NCI-H146 treated with DMSO at 0.1 percent for 48 hours (cell line): ENCODE data around the gene APOM.
A peak's percentile ranks its signal among the peaks of the same experiment; 100 is the strongest.

Source experiments
- DNase-seq: peaks from one replicate; lab custom pipeline; 2025; ENCODE audit not compliant: unreplicated experiment; lab: John Stamatoyannopoulos, UW

The APOM gene

GRCh38 chr6:31677955-31678354 lies 22.3 kb downstream of the APOM start:
- DNase-seq, result no peak

DNA sequence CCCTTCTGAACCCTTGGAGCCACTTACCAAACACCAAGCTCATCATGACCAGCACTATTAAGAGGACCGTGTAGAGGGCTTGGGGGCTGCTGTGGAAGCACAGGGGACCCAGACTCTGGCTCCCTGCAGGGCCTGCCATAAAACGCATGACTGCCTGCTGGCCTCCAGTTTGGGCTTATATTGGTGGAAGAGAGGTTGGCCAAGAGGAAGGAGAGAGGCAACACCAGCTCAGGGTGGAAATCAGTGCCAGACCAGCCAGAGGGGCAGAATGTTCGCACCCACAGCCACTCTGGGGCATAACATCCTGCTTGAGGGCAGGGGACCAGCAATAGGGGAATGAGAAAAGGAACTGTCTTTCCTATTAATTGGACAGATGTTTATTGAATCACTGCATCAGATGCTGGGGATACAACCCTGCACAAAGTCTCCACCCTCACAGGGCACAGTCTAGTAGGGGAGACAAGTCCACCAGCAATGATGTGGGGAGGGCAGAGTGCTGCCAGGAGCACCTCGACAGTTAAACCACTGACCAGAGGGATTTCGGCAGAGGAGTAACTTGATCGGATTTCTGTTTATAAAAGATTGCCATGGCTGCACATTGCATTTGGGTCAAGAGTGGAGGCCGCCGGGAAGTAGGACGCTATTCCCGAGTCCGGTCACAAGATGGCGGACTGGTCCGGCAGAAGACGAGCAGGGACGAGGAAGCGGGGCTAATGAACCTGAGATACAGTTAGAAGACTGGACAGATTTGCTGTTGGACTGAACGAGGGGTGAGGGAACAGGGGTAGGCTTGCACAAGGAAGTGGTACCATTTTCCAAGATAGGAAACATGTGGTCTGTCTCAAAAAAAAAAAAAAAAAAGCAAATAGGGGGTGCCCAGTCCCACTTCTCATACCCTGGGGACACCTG lies 24.8 kb downstream of the APOM start, which contains the start of gene LY6G5C:
LY6G5C (minus strand) TSS at position 842 of the 909 bp plus-strand sequence; CDS start at position 148, 694 bp downstream.
- peak; percentile 81 for DNase-seq

DNA sequence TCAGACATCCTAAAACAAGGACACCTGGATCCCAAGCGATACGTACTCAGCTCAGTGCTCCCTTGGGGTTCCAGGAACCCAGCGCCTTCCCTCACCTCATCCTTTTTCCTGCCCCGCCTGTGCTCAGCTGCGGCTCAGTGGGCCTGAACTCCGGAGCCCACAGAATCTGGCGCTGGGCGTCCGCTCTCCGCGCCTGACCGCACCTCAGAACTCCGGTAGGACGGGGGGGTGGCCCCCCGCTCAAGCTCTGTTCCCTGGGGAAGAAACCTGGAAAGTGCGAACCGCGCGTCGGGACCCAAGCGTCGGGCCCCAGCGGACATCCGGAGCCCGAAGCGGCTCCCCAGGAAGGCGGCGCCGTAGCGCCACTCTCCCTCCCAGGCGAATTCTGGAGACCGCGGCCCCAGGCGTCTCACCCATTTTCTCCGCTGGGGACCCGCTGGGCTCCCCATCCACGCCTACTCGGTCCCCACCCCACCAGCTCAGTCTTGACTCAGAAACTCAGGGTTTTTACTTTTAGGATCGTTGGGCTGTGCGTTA lies 25.5 kb downstream of the APOM start:
- no peak for DNase-seq

GRCh38 chr6:31683591-31683990 lies 27.9 kb downstream of the APOM start:
- no peak for DNase-seq

- no peak for DNase-seq
Observed at GRCh38 chr6:31686483-31686882, 30.8 kb downstream of the APOM start.

- no peak for DNase-seq
Observed at GRCh38 chr6:31687321-31687720, 31.6 kb downstream of the APOM start.

DNA sequence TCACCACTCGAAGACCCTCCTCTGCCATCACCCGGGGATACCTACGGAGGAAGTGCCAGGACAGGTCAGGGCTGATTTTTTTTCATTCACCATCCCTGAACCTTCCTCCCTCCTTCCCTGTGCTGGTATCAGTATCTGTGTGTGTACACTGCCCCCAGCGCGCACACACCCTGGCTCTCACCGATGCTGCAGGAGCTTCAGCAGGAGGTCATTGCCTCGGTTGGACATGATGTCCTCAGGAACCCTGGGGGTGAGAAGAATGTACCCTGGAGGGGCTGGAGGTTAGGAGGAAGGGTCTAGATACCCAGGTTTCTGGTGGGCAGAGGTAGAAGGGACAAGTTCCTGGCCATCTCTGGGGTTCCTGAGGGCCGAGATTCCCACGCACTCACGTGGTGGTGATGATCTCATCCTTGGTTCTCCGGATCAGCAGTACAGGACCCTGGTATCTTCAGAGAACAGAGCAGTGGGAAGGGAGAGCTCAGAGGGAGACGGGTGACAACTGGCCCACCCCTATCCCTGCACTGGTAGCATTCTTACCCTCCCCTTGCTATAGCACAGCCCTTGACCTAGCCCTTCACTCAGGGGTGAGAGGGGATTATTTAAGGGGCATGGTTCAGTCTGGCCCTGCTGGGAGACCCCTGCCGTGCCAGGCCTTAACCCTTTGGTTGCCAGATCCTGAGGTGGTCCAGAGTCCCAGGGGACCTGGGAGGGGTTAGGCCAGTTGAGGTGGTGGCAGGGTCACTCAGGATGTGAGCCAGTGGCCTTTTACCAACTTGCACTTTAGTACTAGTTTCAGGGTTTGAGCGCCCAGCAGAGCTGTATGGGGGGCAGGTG lies 32.4 kb downstream of the APOM start:
- DNase-seq, result no peak

DNA sequence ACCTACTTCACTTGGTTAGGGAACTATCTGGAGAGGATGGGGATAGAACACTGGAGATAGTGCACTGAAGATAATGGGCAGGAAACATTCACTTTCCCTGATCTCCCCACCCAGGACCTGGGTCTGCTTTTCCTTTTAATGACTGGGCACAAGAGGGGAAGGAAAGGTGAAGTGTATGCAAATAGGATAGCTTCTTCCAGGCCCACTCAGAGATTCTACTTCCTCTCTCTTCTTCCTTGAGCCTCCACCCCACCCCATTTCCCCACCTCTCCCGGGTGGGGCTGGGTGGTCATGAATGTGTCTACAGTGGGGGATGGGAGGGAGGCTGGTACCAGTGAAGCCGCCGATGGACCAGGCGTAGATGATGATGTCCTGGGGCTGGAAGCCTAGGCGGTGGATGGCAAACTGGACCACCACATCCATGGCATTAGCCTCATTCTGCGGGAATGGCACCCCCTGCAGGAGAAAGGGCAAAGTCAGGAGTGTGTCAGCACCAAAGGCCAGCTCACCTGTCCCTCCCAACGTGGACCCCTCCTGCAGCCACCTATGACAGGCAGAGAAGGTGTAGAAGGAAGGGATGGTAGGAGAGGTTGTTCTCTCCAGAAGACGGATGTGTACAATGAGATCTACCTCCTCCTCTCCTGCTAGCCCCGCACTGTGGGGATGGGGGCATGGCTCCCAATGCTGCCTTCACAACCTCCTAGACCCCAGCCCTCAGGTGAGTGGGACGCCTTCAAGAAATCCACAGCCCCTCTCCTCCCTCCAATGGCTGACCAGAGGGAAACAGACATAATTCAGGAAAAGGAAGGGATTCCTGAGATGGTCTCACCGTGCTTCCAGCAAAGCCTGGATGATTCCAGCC lies 33.8 kb downstream of the APOM start:
- no peak for DNase-seq

DNA sequence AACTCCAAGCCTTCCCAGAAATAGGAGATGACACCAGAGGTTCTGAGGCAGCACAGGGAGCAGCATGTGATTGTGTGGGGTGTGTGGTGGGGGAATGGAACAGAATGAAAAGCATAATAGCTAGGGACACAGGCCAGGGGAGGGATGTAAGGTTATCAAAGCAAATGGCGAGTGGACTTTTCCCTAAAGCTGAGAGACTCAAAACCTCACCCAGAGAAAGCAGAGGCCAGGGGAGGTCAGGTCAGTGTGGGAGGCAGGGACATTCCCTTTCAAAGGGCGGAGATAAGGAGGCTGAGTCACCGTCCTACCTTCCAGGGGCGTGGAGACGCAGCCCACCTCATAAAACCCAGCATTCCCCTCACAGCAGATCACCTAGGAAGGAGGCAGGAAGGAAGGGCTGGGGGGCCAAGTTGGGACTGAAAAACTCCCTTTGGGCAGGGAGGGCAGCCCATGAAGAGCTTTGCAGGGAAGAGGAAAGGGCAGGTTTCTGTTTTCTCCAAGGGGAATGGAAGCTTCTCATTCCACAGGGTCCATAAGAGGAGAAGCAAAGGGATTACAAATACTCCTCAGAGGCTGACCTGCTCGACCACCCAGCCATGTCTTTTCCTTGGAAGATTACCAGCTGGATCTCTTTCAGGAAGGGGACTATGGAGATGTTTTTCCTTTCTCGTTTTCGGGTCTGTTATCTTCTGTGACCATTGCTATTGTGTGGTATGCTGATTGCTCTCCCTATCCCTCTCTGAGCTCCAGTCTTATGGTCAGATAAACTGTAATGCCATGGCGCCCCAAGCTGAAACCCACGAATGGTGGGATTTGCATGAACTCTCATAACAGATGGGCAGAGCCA lies 34.8 kb downstream of the APOM start:
- no peak for DNase-seq

- DNase-seq, result no peak
Observed at GRCh38 chr6:31691078-31691463, 35.4 kb downstream of the APOM start.

DNA sequence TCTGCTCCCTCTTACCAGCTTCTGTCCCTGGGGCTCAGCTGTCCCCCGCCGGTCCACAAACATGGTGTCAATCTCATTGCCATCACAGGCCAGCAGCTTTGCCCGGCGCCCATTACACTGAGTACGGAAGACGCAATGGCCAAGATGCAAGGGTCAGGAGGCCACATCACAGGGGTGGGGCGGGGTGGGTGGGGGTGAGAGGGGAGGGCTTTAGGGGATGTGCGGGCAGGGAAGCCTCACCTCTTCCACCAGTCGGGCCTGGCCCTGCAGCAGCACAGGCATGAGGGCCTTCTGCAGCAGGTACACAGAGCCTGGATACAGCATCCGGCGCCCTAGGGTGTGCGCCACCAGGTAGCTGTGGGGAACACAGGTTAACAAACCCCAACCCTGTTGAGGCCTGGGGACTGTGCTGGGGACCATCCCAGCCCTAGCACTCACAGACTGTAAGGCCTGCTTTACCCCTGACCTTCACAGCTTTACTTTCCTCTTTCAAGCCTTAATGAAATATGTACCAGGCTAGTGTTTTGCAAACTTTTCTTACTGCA lies 35.9 kb downstream of the APOM start:
- DNase-seq, result no peak

DNA sequence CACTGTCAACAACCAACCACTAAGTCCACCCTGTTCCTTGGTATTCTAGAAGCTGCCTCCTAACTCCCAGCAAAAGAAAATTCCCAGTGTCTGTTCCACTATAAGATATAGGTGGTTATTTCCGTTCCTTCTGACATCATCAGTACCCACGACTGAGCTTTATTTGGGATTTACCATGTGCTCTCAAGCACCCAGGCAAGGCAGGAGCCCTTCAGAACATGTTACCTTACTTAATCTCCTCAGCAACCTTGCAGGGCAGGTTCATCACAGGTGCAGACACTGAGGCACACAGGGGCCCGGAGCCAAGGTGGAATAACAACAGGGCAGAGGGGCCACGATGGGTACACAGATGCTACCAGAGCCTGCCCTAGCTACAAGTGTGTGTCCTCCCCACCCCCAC lies 36.7 kb downstream of the APOM start:
- DNase-seq, result no peak

GRCh38 chr6:31692886-31693285 lies 37.2 kb downstream of the APOM start:
- no peak for DNase-seq

DNA sequence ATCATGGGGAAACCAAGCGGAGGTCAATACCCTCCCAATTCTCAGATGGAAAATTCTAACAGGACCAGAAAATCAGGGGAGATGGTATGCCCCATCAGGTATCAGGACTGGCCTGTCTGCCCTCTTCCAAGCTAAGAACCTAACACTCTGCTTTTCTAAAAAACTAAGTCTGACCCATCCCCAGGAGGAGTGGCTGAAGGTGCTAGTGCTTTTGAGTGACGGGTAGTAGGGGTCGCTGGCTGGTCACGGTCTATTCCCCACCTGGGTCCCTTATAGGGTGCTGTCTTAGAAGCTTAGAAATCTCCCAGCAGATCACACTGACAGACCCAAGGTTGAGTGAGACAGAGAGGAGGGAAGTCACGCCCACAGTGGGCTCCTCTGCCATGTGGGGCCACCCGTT lies 37.8 kb downstream of the APOM start:
- DNase-seq, result no peak

DNA sequence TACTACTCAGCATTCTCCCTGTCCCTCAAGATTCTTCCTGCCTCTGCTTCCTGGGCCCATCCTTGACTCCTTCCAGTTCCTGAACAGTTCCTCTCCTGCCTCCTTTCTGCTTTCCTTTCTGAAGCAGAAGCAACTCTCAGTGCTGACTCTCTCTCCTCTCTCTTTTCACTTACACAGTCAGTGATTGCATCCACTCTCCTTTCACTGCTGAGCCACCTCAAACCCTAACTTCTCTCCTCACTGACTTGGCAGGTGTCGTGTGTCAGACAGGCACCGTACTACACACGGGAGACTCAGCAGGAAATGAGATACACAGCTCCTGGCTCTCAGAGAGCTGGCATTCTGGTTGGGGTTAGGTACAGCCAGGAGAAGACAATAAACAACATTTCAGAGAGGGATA lies 41.9 kb downstream of the APOM start:
- DNase-seq, result no peak

DNA sequence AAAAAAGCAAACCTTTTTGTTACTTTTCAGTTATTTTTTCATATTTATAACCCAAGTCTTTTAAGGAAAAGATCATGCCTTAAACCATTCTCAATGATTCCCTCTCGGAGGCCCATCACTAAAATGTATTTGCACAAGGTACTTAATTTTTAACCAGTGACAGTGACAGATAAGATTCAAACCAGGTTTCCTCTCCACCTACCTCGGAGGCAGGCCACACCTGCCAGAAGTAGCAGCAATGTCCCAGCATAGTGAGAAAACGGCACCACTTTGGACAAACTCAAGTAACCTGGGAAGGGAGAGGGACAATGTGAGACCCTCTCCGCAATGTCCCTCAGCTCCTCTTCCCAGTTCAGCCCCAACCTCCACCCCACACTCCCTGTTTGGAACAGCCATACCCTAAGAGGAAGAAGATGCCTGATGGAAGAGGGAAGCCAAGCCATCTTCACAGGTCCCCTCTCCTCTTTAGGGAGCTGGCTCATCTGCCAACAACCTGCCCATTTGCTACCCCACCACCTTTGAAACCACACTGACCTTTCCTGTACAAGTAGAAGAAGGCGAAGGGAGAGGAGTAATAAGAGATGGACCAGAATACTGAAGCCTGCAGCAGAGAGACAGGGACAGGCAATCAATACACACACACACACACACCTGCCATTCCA lies 45.2 kb downstream of the APOM start:
- no peak for DNase-seq

GRCh38 chr6:31701666-31702404 lies 46.1 kb downstream of the APOM start:
- peak; percentile 44 for DNase-seq

DNA sequence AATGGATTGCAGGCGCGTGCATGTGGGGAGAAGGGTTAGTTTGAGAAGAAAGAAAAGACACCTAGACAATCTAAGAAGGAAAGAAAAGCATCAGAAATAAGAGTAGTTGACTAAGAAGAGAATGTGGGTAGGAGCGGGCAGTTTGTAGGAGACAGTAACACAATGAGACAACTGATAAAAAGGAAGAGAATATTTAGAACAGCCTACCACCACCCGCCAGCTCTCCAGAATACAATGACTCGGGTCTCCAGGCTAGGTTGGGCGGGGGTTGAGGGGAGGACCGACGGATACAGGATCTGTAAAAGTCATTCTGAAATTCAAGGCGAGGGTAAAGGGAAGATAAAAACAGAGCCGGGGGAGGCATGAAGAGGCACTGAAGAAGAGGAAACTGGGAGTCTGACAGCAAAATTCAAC lies 46.7 kb downstream of the APOM start:
- no peak for DNase-seq
